Measurements from ENCODE around the gene MRC2.

MRC2 gene

GRCh38 chr17:62637809-62638208 is 10.3 kb downstream of the MRC2 start:
- DNase-seq (ENCODE audit: low read depth, low spot score): no peak

- no peak for DNase-seq (ENCODE audit: low read depth, low spot score)
Observed at GRCh38 chr17:62641153-62641552, 13.7 kb downstream of the MRC2 start.

- no peak for DNase-seq (ENCODE audit: low read depth, low spot score)
Observed at GRCh38 chr17:62641951-62642350, 14.5 kb downstream of the MRC2 start.

GRCh38 chr17:62643496-62643895 is 16.0 kb downstream of the MRC2 start:
- DNase-seq (ENCODE audit: low read depth, low spot score): no peak

- DNase-seq (ENCODE audit: low read depth, low spot score): no peak
Observed at GRCh38 chr17:62644487-62645173, 17.2 kb downstream of the MRC2 start.

GRCh38 chr17:62648251-62648955 is 20.9 kb downstream of the MRC2 start:
- no peak for DNase-seq (ENCODE audit: low read depth, low spot score)

GRCh38 chr17:62648956-62649294 is 21.5 kb downstream of the MRC2 start:
- DNase-seq (ENCODE audit: low read depth, low spot score): no peak

- no peak for DNase-seq (ENCODE audit: low read depth, low spot score)
Observed at GRCh38 chr17:62649570-62649969, 22.1 kb downstream of the MRC2 start.

- DNase-seq (ENCODE audit: low read depth, low spot score): no peak
Observed at GRCh38 chr17:62650587-62650986, 23.1 kb downstream of the MRC2 start.

GRCh38 chr17:62652251-62653001 is 25.0 kb downstream of the MRC2 start:
- no peak for DNase-seq (ENCODE audit: low read depth, low spot score)

GRCh38 chr17:62653002-62653825 is 25.7 kb downstream of the MRC2 start:
- DNase-seq (ENCODE audit: low read depth, low spot score): no peak

- DNase-seq (ENCODE audit: low read depth, low spot score): no peak
Observed at GRCh38 chr17:62653826-62654761, 26.6 kb downstream of the MRC2 start.

- DNase-seq (ENCODE audit: low read depth, low spot score): no peak
Observed at GRCh38 chr17:62655656-62656055, 28.2 kb downstream of the MRC2 start.

- DNase-seq (ENCODE audit: low read depth, low spot score): no peak
Observed at GRCh38 chr17:62656446-62656845, 29.0 kb downstream of the MRC2 start.

GRCh38 chr17:62657145-62657665 is 29.7 kb downstream of the MRC2 start:
- no peak for DNase-seq (ENCODE audit: low read depth, low spot score)

GRCh38 chr17:62657690-62658089 is 30.2 kb downstream of the MRC2 start:
- DNase-seq (ENCODE audit: low read depth, low spot score): no peak

- DNase-seq (ENCODE audit: low read depth, low spot score): no peak
Observed at GRCh38 chr17:62658136-62658920, 30.9 kb downstream of the MRC2 start.

GRCh38 chr17:62660629-62661118 is 33.2 kb downstream of the MRC2 start:
- no peak for DNase-seq (ENCODE audit: low read depth, low spot score)

- no peak for DNase-seq (ENCODE audit: low read depth, low spot score)
Observed at GRCh38 chr17:62661337-62661736, 33.9 kb downstream of the MRC2 start.

- no peak for DNase-seq (ENCODE audit: low read depth, low spot score)
Observed at GRCh38 chr17:62662855-62663254, 35.4 kb downstream of the MRC2 start.
